A673 (cell line): ENCODE data around the gene GSG1L. TPM values are rescaled to one million over a fixed set of nuclear protein-coding genes. Genes with fewer than 3 reads are reported as not detected.

Experiments
- BruUV-seq: library from RNA; stranded (reverse); fragments of 400-500 nt; replicated peaks from 2 replicates; lab custom pipeline; 2021; lab: Mats Ljungman, UMichigan
- CTCF ChIA-PET: fragments of 300-600 bp; sonication (Branson Sonifier 250); formaldehyde crosslinking; loops from one replicate; lab custom pipeline; 2022; ENCODE audit warnings: antibody characterized with exemption; lab: Charles Lee
- POLR2A ChIA-PET: fragments of 300-600 bp; sonication (Branson Sonifier 250); formaldehyde crosslinking; loops from one replicate; lab custom pipeline; 2022; ENCODE audit warnings: antibody characterized with exemption; ENCODE audit not compliant: low non-redundant PET; lab: Charles Lee
- DNase-seq: peaks from one replicate; pipeline ENCODE4 v3.0.0-alpha.2; 2015; ENCODE audit warnings: low spot score
- H3K27ac ChIP-seq: fragments of 200-600 bp; sonication (generic); 2 replicates; pipeline ENCODE4 v1.5.1; 2016; ENCODE audit warnings: mixed run types, low read depth, mild to moderate bottlenecking, mixed read lengths, antibody characterized with exemption, low read length; ENCODE audit not compliant: poor library complexity, severe bottlenecking
- H3K27me3 ChIP-seq: fragments of 200-600 bp; sonication (generic); replicated peaks from 2 replicates; pipeline ENCODE4 v1.6.1; 2017; ENCODE audit warnings: mixed run types, low read depth, mild to moderate bottlenecking, mixed read lengths, antibody characterized with exemption, low read length; ENCODE audit not compliant: insufficient read depth, poor library complexity
- H3K36me3 ChIP-seq: fragments of 200-600 bp; sonication (generic); 2 replicates; pipeline ENCODE4 v1.6.1; 2016; ENCODE audit warnings: mixed run types, mild to moderate bottlenecking, mixed read lengths, antibody characterized with exemption, low read length; ENCODE audit not compliant: insufficient read depth, poor library complexity, severe bottlenecking
- H3K4me1 ChIP-seq: fragments of 200-600 bp; sonication (generic); 2 replicates; pipeline ENCODE4 v1.6.1; 2017; ENCODE audit warnings: mixed run types, mild to moderate bottlenecking, mixed read lengths, antibody characterized with exemption, low read length; ENCODE audit not compliant: insufficient read depth, poor library complexity, severe bottlenecking
- H3K4me3 ChIP-seq: fragments of 200-600 bp; sonication (generic); 2 replicates; pipeline ENCODE4 v1.5.1; 2016; ENCODE audit warnings: low read depth, mixed run types, mild to moderate bottlenecking, mixed read lengths, low read length; ENCODE audit not compliant: poor library complexity, severe bottlenecking
- H3K9me3 ChIP-seq: fragments of 200-600 bp; sonication (generic); 2 replicates; pipeline ENCODE4 v1.6.1; 2016; ENCODE audit warnings: mixed run types, low read depth, mild to moderate bottlenecking, mixed read lengths, antibody characterized with exemption, low read length; ENCODE audit not compliant: poor library complexity, severe bottlenecking
- EZH2 ChIP-seq: fragments of 200-600 bp; sonication (generic); IDR thresholded peaks from 2 replicates; pipeline ENCODE4 v1.6.1; 2017; ENCODE audit warnings: borderline replicate concordance, low read depth, mild to moderate bottlenecking, mixed read lengths, antibody characterized with exemption, low read length; ENCODE audit not compliant: poor library complexity, severe bottlenecking
- intact Hi-C: fragments of 100-400 bp; cut with micrococcal nuclease; formaldehyde crosslinking; loops from one replicate; pipeline ENCODE4 v1.10.0; 2022; ENCODE audit not compliant: unreplicated experiment
- total RNA-seq: library from RNA; stranded (reverse); gene quantifications from 2 replicates; pipeline ENCODE4 v1.2.3, GENCODE V29; 2021
- TF ChIP-seq, protein P1 (sequence below): fragments of 300-800, 200-600 bp; sonication (generic); conservative IDR thresholded peaks from 2 replicates; pipeline ENCODE4 v1.5.1; 2017; ENCODE audit warnings: low read depth, mild to moderate bottlenecking, antibody characterized with exemption, low read length, moderate library complexity, mixed read lengths

Gene GSG1L
- total RNA-seq, 1 experiment from 2014 or later: not detected

DNA sequence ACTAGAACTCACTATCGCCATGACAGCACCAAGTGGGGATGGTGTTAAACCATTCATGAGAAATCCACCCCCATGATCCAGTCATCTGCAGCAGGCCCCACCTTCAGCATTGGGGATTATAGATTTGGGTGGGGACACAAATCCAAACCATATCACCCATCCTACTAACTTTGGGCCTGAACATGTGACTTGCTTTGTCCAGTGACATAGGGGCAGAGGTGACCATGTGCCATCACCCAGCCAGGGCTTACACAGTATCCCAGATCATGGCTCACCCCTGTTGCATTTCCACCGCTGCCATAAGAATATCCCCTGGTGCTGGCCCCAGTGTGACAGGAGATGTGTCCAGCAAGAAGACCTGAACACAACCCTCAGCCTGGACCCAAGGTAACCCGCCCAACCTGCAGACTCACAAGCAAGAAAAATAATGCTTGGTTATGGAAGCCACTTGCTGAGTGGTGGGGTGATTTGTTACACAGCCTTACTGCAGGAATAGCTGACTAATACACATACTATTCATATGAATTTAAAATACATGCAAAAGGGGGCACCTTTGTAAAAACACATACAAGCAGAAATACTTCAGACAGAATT lies 130.9 kb downstream of the GSG1L start:
- Histone ChIP-seq H3K36me3 (no peaks in the 10 kb centered on the region), H3K27ac (no peak overlapping the region), H3K27me3 (peaks cover 9% of the 10 kb centered on the region), H3K4me1 (no peaks in the 10 kb centered on the region), H3K9me3 (no peaks in the 10 kb centered on the region), H3K4me3 (no peak overlapping the region)
- ChIA-PET POLR2A (no interaction called here), CTCF (no interaction called here)
- intact Hi-C loops: no loop called here
- DNase-seq: no peak
- TF ChIP-seq, protein P1, sequence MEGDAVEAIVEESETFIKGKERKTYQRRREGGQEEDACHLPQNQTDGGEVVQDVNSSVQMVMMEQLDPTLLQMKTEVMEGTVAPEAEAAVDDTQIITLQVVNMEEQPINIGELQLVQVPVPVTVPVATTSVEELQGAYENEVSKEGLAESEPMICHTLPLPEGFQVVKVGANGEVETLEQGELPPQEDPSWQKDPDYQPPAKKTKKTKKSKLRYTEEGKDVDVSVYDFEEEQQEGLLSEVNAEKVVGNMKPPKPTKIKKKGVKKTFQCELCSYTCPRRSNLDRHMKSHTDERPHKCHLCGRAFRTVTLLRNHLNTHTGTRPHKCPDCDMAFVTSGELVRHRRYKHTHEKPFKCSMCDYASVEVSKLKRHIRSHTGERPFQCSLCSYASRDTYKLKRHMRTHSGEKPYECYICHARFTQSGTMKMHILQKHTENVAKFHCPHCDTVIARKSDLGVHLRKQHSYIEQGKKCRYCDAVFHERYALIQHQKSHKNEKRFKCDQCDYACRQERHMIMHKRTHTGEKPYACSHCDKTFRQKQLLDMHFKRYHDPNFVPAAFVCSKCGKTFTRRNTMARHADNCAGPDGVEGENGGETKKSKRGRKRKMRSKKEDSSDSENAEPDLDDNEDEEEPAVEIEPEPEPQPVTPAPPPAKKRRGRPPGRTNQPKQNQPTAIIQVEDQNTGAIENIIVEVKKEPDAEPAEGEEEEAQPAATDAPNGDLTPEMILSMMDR: no peak
- no peak for TF ChIP-seq EZH2
- BruUV-seq: no TSS peak

DNA sequence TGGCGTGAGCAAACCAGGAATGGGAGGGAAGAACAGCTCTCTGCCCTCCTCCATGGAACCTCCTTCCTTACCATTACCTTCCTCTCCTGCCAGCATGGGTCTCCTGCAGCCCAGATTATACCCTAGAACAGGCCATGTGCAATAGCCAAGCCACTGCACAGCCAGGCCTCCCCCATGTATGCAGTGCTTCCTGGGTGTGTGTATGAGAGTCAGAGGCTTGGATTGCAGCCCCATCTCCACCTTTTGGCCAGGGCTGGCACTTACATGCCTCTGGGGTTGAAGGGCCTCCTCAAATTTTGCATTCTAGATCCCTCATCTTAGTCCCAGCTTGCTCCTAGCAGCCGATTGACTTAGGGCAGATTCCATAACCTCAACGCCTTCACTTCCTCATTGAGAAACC lies 133.7 kb downstream of the GSG1L start:
- H3K36me3 ChIP-seq: no peaks in the 10 kb centered on the region
- H3K4me1 ChIP-seq: no peaks in the 10 kb centered on the region
- TF ChIP-seq, protein P1: no peak
- no peak for TF ChIP-seq EZH2
- peaks cover 7% of the 10 kb centered on the region for H3K27me3 ChIP-seq
- ChIA-PET POLR2A (no interaction called here), CTCF (interaction anchor here (1.4 kb wide), 1 partner anchor 43 kb away, joined by 4 read pairs; no protein-coding TSS in a partner anchor)
- no peak overlapping the region for H3K4me3 ChIP-seq
- H3K9me3 ChIP-seq: no peaks in the 10 kb centered on the region
- BruUV-seq: no TSS peak
- intact Hi-C loops: no loop called here
- DNase-seq: no peak
- H3K27ac ChIP-seq: no peak overlapping the region

DNA sequence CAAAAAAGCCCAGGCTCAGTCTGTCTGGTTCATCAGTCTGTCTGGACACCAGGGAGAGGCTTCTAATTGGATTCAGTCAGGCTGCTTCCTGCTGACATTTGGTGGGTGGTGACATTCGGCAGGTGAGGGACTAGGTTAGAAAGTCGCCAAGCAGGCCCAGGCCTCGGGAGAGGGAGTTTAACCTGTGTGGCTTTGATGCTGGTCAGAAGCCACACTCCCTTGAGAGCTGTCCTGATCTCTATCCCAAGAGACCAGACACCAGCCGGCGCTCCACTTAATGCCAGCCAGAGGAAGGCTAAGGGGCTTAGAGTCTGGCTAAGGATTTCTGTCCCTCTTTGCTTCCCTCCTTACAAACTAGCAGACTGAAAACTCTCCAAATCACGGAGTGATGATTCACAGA lies 135.0 kb downstream of the GSG1L start:
- ChIA-PET POLR2A (no interaction called here), CTCF (interaction anchor here (1.4 kb wide), 1 partner anchor 44 kb away, joined by 4 read pairs; no protein-coding TSS in a partner anchor)
- DNase-seq: no peak
- Histone ChIP-seq H3K27ac (no peak overlapping the region), H3K36me3 (no peaks in the 10 kb centered on the region), H3K9me3 (no peaks in the 10 kb centered on the region), H3K4me1 (no peaks in the 10 kb centered on the region), H3K27me3 (peaks cover 3% of the 10 kb centered on the region), H3K4me3 (no peak overlapping the region)
- BruUV-seq: no TSS peak
- intact Hi-C loops: no loop called here
- TF ChIP-seq, protein P1: no peak
- no peak for TF ChIP-seq EZH2
